Activated CD4-positive, alpha-beta T cell treated with anti-CD3 and anti-CD28 coated beads, Interleukin-2, Interleukin-4, amounts not matched to agents 100 ng/mL and 50 ng/mL, durations not matched to agents 16 hours and 8 hours (primary cell): Measurements from ENCODE around the gene MCRIP2.
"Not testable (repeated sequence)": the region's sequence is repeated elsewhere in the genome, so short reads cannot be mapped to it uniquely, and the experiment has no call there.

Source experiments
- DNase-seq: peaks from one replicate; pipeline ENCODE4 v3.0.0-alpha.2; 2020; ENCODE audit warnings: low spot score

Gene MCRIP2

GRCh38 chr16:680967-681745 is 39.5 kb downstream of the MCRIP2 start:
- no peak for DNase-seq

- DNase-seq = no peak
Observed at GRCh38 chr16:681746-682427, 40.3 kb downstream of the MCRIP2 start.

- no peak for DNase-seq
Observed at GRCh38 chr16:682493-683395, 41.1 kb downstream of the MCRIP2 start.

GRCh38 chr16:683396-684070 is 41.9 kb downstream of the MCRIP2 start:
- no peak for DNase-seq

- DNase-seq = peak; percentile 97
Observed at GRCh38 chr16:684071-684794, 42.6 kb downstream of the MCRIP2 start, which contains the start of gene JMJD8. Gene JMJD8 (minus strand): TSS chr16:684334. CDS start chr16:684319, 15 bp downstream.

GRCh38 chr16:684961-685696 is 43.5 kb downstream of the MCRIP2 start:
- no peak for DNase-seq

GRCh38 chr16:685967-686366 is 44.3 kb downstream of the MCRIP2 start:
- DNase-seq = no peak

- no peak for DNase-seq
Observed at GRCh38 chr16:686459-687260, 45.0 kb downstream of the MCRIP2 start.

GRCh38 chr16:687499-687898 is 45.9 kb downstream of the MCRIP2 start:
- no peak for DNase-seq

- DNase-seq = no peak
Observed at GRCh38 chr16:689175-689897, 47.7 kb downstream of the MCRIP2 start.

- not testable (repeated sequence) for DNase-seq
Observed at GRCh38 chr16:691242-691641, 49.6 kb downstream of the MCRIP2 start.

GRCh38 chr16:692356-693108 is 50.9 kb downstream of the MCRIP2 start:
- DNase-seq = no peak

- no peak for DNase-seq
Observed at GRCh38 chr16:693364-693763, 51.7 kb downstream of the MCRIP2 start.

GRCh38 chr16:693766-694165 is 52.1 kb downstream of the MCRIP2 start:
- DNase-seq = no peak

GRCh38 chr16:694187-694862 is 52.7 kb downstream of the MCRIP2 start:
- no peak for DNase-seq

GRCh38 chr16:694863-695354 is 53.3 kb downstream of the MCRIP2 start:
- no peak for DNase-seq

- peak; percentile 61 for DNase-seq
Observed at GRCh38 chr16:695355-696089, 53.9 kb downstream of the MCRIP2 start.
